CD4-positive, alpha-beta T cell (primary cell): Measurements from ENCODE around the gene PIGP. TPM values are rescaled to one million over a fixed set of nuclear protein-coding genes. Genes with fewer than 3 reads are reported as not detected.
A peak's percentile ranks its signal among the peaks of the same experiment; 100 is the strongest.

Experiments used
- ATAC-seq: fragments of 200-7000 bp; cut with Tn5 transposase; one replicate; pipeline ENCODE4 v1.10.0; 2022; ENCODE audit warnings: mild to moderate bottlenecking; ENCODE audit not compliant: poor library complexity
- CTCF ChIA-PET: fragments of 350-600 bp; sonication (Branson Sonifier 250); formaldehyde crosslinking; loops from one replicate; lab custom pipeline; 2021; ENCODE audit warnings: antibody characterized with exemption, inconsistent platforms; lab: Charles Lee
- POLR2A ChIA-PET: fragments of 350-600 bp; sonication (Branson Sonifier 250); formaldehyde crosslinking; loops from one replicate; lab custom pipeline; 2021; ENCODE audit warnings: antibody characterized with exemption, inconsistent platforms; lab: Charles Lee
- DNase-seq, 14 experiments: peaks; one replicate each; pipeline ENCODE4 v3.0.0-alpha.2; 2013 to 2020; ENCODE audit warnings: mixed read lengths in 2 of 14
- H3K27ac ChIP-seq, 2 donors: one replicate each; pipeline versions ENCODE4 v1.5.1 to v1.7.0; 2013; ENCODE audit warnings: low read length in 2 of 2, low read depth in 1 of 2, mild to moderate bottlenecking in 1 of 2
- H3K27me3 ChIP-seq, 2 experiments: 1 replicate in 1 of 2; 2 replicates in 1 of 2; pipeline versions ENCODE4 v1.6.1 to v1.7.0; 2013; ENCODE audit warnings: low read length in 2 of 2, control low read depth in 1 of 2, mild to moderate bottlenecking in 1 of 2, moderate library complexity in 1 of 2; ENCODE audit not compliant: insufficient read depth in 2 of 2, control insufficient read depth in 1 of 2
- H3K36me3 ChIP-seq: one replicate; pipeline ENCODE4 v1.6.1; 2013; ENCODE audit warnings: low read length, control low read depth; ENCODE audit not compliant: insufficient read depth
- H3K4me1 ChIP-seq: one replicate; pipeline ENCODE4 v1.6.1; 2013; ENCODE audit warnings: low read length, control low read depth; ENCODE audit not compliant: insufficient read depth
- H3K4me3 ChIP-seq: one replicate; pipeline ENCODE4 v1.5.1; 2013; ENCODE audit warnings: mild to moderate bottlenecking, low read length, moderate library complexity
- H3K9me3 ChIP-seq, 2 experiments: 1 replicate in 1 of 2; 2 replicates in 1 of 2; pipeline versions ENCODE4 v1.6.1 to v1.7.0; 2013; ENCODE audit warnings: low read length in 2 of 2, mild to moderate bottlenecking in 2 of 2, control low read depth in 1 of 2, moderate library complexity in 1 of 2; ENCODE audit not compliant: control insufficient read depth in 1 of 2, insufficient read depth in 1 of 2
- H3K27ac Mint-ChIP-seq: one replicate; pipeline ENCODE4 v1.8.0; 2020; ENCODE audit warnings: mixed read lengths
- H3K27me3 Mint-ChIP-seq: one replicate; pipeline ENCODE4 v1.8.0; 2021; ENCODE audit warnings: mixed read lengths
- H3K36me3 Mint-ChIP-seq: one replicate; pipeline ENCODE4 v1.8.0; 2021; ENCODE audit warnings: low read depth, mixed read lengths
- H3K4me1 Mint-ChIP-seq: one replicate; pipeline ENCODE4 v1.8.0; 2021; ENCODE audit warnings: low read depth, mixed read lengths
- H3K4me3 Mint-ChIP-seq: one replicate; pipeline ENCODE4 v1.8.0; 2020; ENCODE audit warnings: mild to moderate bottlenecking, mixed read lengths
- H3K9me3 Mint-ChIP-seq: one replicate; pipeline ENCODE4 v1.8.0; 2020; ENCODE audit warnings: mixed read lengths
- CTCF ChIP-seq: fragments of 200-600 bp; IDR thresholded peaks from one replicate; pipeline ENCODE4 v1.8.0; 2022; ENCODE audit warnings: antibody characterized with exemption, mild to moderate bottlenecking
- intact Hi-C, 2 experiments: fragments of 100-400 bp; cut with DNase I in 1 of 2; cut with micrococcal nuclease in 1 of 2; formaldehyde crosslinking; loops; one replicate each; pipeline versions ENCODE4 v1.15.1 to v1.9.0; 2023 to 2025; cut with DNase I, micrococcal nuclease
- total RNA-seq, 174 experiments: library from RNA in 2 of 174; stranded (reverse) in 2 of 174; gene quantifications; one replicate each; pipeline ENCODE4 v1.2.3 and lab custom pipeline; 2021 to 2026

PIGP gene
- total RNA-seq, 2 experiments from 2014 or later, result 11.1 to 14.8 TPM

GRCh38 chr21:37074546-37074945 lies 1.7 kb upstream of the PIGP start:
- H3K9me3 ChIP-seq, result no peaks in the 10 kb centered on the region
- Mint-ChIP-seq H3K36me3 (peaks cover 41% of the 10 kb centered on the region), H3K27me3 (no peaks in the 10 kb centered on the region), H3K4me3 (peak overlapping the region; percentile 98), H3K27ac (peak overlapping the region; percentile 94), H3K4me1 (peaks cover 70% of the 10 kb centered on the region), H3K9me3 (peaks cover 3% of the 10 kb centered on the region)
- ChIA-PET POLR2A (no interaction called here), CTCF (interaction anchor here (1.0 kb wide), 1 partner anchor 65 kb away, joined by 4 read pairs; no protein-coding TSS in a partner anchor)
- ATAC-seq, result no peak
- no peak overlapping the region for H3K27ac ChIP-seq
- no peaks in the 10 kb centered on the region for H3K36me3 ChIP-seq
- peaks cover 22% of the 10 kb centered on the region for H3K4me1 ChIP-seq
- no peak for TF ChIP-seq CTCF
- H3K27me3 ChIP-seq, result no peaks in the 10 kb centered on the region
- DNase-seq, result no peak
- peak overlapping the region; percentile 88 for H3K4me3 ChIP-seq
- intact Hi-C loops, result loop anchor here (2.0 to 5.0 kb wide), 6 partner anchors 82 to 488 kb away; partner anchors contain the start of genes DYRK1A (in 1 of the 2) and HLCS (in 1 of the 2)

- no peak for TF ChIP-seq CTCF
- no peak for ATAC-seq
- no peaks in the 10 kb centered on the region for H3K9me3 ChIP-seq
- Mint-ChIP-seq H3K4me1 (peaks cover 66% of the 10 kb centered on the region), H3K36me3 (peaks cover 39% of the 10 kb centered on the region), H3K27ac (peak overlapping the region; percentile 94), H3K27me3 (no peaks in the 10 kb centered on the region), H3K9me3 (peaks cover 2% of the 10 kb centered on the region), H3K4me3 (peak overlapping the region; percentile 98)
- peak overlapping the region; percentile 84 to 93 for H3K27ac ChIP-seq
- peak overlapping the region; percentile 88 for H3K4me3 ChIP-seq
- ChIA-PET CTCF (interaction anchor here (1.0 kb wide), 1 partner anchor 64 kb away, joined by 4 read pairs; no protein-coding TSS in a partner anchor), POLR2A (no interaction called here)
- no peaks in the 10 kb centered on the region for H3K27me3 ChIP-seq
- H3K4me1 ChIP-seq, result peaks cover 22% of the 10 kb centered on the region
- intact Hi-C loops, result loop anchor here (2.0 to 5.0 kb wide), 6 partner anchors 82 to 488 kb away; partner anchors contain the start of genes DYRK1A (in 1 of the 2) and HLCS (in 1 of the 2)
- H3K36me3 ChIP-seq, result no peaks in the 10 kb centered on the region
- no peak for DNase-seq
Measured at GRCh38 chr21:37074197-37074510, 1.3 kb upstream of the PIGP start.

- peak; percentile 63 for ATAC-seq
- CTCF ChIA-PET, result interaction anchor here (1.0 kb wide), 1 partner anchor 64 kb away, joined by 4 read pairs; no protein-coding TSS in a partner anchor
- Histone ChIP-seq H3K9me3 (no peaks in the 10 kb centered on the region), H3K27ac (peak overlapping the region; percentile 84 to 93), H3K27me3 (no peaks in the 10 kb centered on the region), H3K4me3 (peak overlapping the region; percentile 88), H3K36me3 (peaks cover 3% of the 10 kb centered on the region), H3K4me1 (peaks cover 22% of the 10 kb centered on the region)
- Mint-ChIP-seq H3K4me3 (peak overlapping the region; percentile 98), H3K27me3 (no peaks in the 10 kb centered on the region), H3K36me3 (peaks cover 41% of the 10 kb centered on the region), H3K27ac (peak overlapping the region; percentile 94), H3K9me3 (no peaks in the 10 kb centered on the region), H3K4me1 (peaks cover 63% of the 10 kb centered on the region)
- peak; percentile 45 to 90 (median 68) for DNase-seq
- TF ChIP-seq CTCF, result peak; percentile 32
- intact Hi-C loops, result loop anchor here (2.0 to 5.0 kb wide), 7 partner anchors 81 to 489 kb away; partner anchors contain the start of genes HLCS (in 2 of the 2) and DYRK1A (in 1 of the 2)
- POLR2A ChIA-PET, result no interaction called here
Measured at GRCh38 chr21:37073417-37074196, 736 bp upstream of the PIGP start.
